Activated CD4-positive, alpha-beta memory T cell treated with anti-CD3 and anti-CD28 coated beads for 36 hours (primary cell): Measurements from ENCODE around the gene ADGRV1. TPM values are rescaled to one million over a fixed set of nuclear protein-coding genes. Genes with fewer than 3 reads are reported as not detected.
"Not testable (repeated sequence)": the region's sequence is repeated elsewhere in the genome, so short reads cannot be mapped to it uniquely, and the experiment has no call there.

Experiments used
- CTCF ChIA-PET: fragments of 350-600 bp; sonication (Branson Sonifier 250); formaldehyde crosslinking; loops from one replicate; lab custom pipeline; 2021; ENCODE audit warnings: antibody characterized with exemption, inconsistent platforms; lab: Charles Lee
- POLR2A ChIA-PET: fragments of 350-600 bp; sonication (Branson Sonifier 250); formaldehyde crosslinking; loops from one replicate; lab custom pipeline; 2021; ENCODE audit warnings: antibody characterized with exemption; lab: Charles Lee
- DNase-seq: peaks from one replicate; pipeline ENCODE4 v3.0.0-alpha.2; 2020
- H3K27ac Mint-ChIP-seq: one replicate; pipeline ENCODE4 v1.8.0; 2021; ENCODE audit warnings: mixed read lengths
- H3K27me3 Mint-ChIP-seq: one replicate; pipeline ENCODE4 v1.8.0; 2021; ENCODE audit warnings: mixed read lengths
- H3K36me3 Mint-ChIP-seq: one replicate; pipeline ENCODE4 v1.8.0; 2021; ENCODE audit warnings: mixed read lengths
- H3K4me1 Mint-ChIP-seq: one replicate; pipeline ENCODE4 v1.8.0; 2021; ENCODE audit warnings: low read depth, mixed read lengths
- H3K4me3 Mint-ChIP-seq: one replicate; pipeline ENCODE4 v1.8.0; 2021; ENCODE audit warnings: mild to moderate bottlenecking, mixed read lengths
- H3K9me3 Mint-ChIP-seq: one replicate; pipeline ENCODE4 v1.8.0; 2021; ENCODE audit warnings: mixed read lengths
- intact Hi-C: fragments of 100-400 bp; cut with micrococcal nuclease; formaldehyde crosslinking; loops from one replicate; pipeline ENCODE4 v1.15.1; 2023
- total RNA-seq, 2 experiments: library from RNA; stranded (reverse); gene quantifications; one replicate each; pipeline ENCODE4 v1.2.3, GENCODE V29; 2021

ADGRV1 gene
- total RNA-seq, 2 experiments from 2014 or later = 0.05 TPM; not detected in 1

DNA sequence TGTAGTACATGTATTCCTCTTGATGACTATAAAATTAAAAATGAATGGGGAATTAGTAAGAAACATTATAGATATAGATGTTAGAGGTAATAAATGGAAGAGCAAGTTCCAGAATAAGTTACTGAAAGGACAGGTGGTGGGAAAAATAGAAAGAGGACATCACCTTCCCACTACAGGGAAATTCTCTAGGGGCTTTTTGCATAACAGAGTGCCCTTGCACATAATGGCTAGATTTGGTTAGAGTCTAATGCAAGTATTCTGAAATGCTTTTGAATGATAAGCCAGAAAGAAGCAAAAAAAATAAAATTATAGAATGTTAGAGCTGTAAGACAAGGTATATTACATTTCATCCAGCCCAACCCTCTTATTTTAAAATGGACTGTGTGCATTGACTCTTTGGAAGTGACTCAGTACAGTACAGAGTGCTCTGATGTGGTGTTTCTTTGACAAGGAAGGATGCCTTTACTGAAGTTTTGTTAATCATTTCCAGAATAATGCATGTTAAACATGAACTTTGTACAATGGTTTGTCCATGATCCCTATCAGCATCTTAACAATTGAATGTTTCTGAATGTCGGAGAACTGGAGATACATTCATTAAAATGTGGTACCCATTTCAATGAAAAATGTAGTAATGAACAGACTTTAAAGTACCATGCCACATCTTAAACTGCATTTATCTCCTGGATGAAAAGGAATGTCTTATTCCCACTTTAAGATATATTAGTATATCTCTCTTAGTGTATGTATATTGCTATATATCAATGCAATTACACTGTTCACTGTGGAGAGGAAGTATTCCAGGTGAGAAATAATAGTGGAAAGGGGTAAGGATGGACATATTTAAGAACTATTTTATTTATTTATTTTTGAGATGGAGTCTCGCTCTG lies 391.1 kb downstream of the ADGRV1 start:
- no peak for DNase-seq
- H3K9me3 Mint-ChIP-seq = no peaks in the 10 kb centered on the region
- H3K27ac Mint-ChIP-seq = no peak overlapping the region
- H3K4me1 Mint-ChIP-seq = no peaks in the 10 kb centered on the region
- H3K4me3 Mint-ChIP-seq = no peak overlapping the region
- H3K27me3 Mint-ChIP-seq = peaks cover 15% of the 10 kb centered on the region
- intact Hi-C loops = no loop called here
- no peaks in the 10 kb centered on the region for H3K36me3 Mint-ChIP-seq
- ChIA-PET POLR2A (no interaction called here), CTCF (no interaction called here)

DNA sequence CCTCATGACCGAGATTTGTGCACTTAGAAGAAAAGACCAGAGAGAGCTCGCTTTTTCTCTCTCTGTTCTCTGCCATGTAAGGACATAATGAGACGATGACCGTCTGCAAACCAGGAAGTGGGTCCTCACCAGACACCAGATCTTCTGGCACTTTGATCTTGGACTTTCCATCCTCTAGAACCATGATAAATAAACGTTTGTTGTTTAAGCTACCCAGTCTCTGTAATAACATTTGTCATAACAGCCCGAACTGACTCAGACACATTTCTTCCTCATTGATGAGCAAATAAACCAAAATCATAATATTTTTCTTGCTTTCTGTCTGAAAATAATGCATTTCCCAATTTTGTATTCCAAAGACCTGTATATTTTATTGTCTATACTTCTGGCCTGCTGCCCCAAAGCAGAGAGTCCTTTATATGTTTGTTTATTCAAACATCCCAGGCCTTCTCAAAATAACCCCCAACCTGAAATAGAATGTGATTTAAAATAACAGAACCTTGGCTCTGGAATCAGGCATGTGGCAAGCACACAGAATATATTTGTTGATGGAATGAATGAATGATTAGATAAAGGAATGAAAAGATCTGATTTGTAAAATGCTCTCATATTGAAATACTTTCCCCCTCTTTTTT lies 396.5 kb downstream of the ADGRV1 start:
- ChIA-PET POLR2A (no interaction called here), CTCF (no interaction called here)
- peaks cover 13% of the 10 kb centered on the region for H3K27me3 Mint-ChIP-seq
- intact Hi-C loops = no loop called here
- H3K4me3 Mint-ChIP-seq = no peak overlapping the region
- H3K4me1 Mint-ChIP-seq = peaks cover 5% of the 10 kb centered on the region
- no peak for DNase-seq
- no peak overlapping the region for H3K27ac Mint-ChIP-seq
- no peaks in the 10 kb centered on the region for H3K9me3 Mint-ChIP-seq
- H3K36me3 Mint-ChIP-seq = no peaks in the 10 kb centered on the region

DNA sequence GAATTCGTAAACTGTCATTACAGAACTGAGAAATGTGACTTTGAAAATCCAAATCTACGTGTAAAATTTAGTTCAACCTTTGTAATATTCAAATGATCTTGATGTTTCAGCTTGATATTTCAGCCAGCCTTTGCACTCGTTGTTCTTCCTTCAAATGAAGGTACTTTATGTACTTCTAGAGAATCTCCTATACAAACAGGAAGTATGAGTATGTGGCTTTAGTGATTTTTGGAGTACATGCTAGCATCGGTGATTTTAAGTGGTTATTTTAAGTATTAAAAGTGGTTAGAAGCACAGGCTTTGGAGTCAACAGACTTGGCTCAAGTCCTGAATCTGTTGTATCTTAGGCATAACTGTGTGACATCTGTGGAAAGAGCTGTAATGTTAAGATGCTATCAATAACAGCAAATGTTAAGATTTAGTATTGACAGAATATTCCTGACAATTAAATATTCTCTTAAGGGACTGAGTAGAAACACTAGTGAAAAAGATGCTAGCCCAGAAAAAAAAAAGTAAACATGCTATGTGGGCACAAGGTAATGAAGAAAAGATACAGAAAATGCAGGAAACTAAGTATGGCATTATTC lies 398.0 kb downstream of the ADGRV1 start:
- H3K27me3 Mint-ChIP-seq = peaks cover 13% of the 10 kb centered on the region
- H3K9me3 Mint-ChIP-seq = no peaks in the 10 kb centered on the region
- CTCF ChIA-PET = no interaction called here
- peaks cover 5% of the 10 kb centered on the region for H3K4me1 Mint-ChIP-seq
- no peaks in the 10 kb centered on the region for H3K36me3 Mint-ChIP-seq
- no peak overlapping the region for H3K27ac Mint-ChIP-seq
- DNase-seq = no peak
- intact Hi-C loops = no loop called here
- POLR2A ChIA-PET = no interaction called here
- H3K4me3 Mint-ChIP-seq = no peak overlapping the region

DNA sequence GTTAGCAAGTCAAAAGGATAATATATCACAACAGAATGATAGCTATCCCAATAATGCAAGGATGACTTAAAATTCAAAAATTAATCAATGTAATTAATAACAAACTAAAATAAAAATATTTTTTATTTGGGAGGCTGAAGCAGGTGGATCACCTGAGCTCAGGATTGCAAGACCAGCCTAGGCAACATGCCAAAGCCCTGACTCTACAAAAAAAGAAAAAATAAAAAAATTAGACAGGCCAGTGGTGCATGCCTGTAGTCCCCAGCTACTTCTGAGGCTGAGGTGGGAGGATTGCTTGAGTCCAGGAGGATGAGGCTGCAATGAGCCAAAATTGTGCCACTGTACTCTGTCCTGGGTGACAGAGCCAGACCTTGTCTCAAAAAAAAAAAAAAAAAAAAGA lies 399.3 kb downstream of the ADGRV1 start:
- Mint-ChIP-seq H3K4me1 (peaks cover 5% of the 10 kb centered on the region), H3K9me3 (no peaks in the 10 kb centered on the region), H3K4me3 (no peak overlapping the region), H3K36me3 (no peaks in the 10 kb centered on the region), H3K27ac (no peak overlapping the region), H3K27me3 (peaks cover 8% of the 10 kb centered on the region)
- no peak for DNase-seq
- ChIA-PET POLR2A (no interaction called here), CTCF (no interaction called here)
- intact Hi-C loops = no loop called here

DNA sequence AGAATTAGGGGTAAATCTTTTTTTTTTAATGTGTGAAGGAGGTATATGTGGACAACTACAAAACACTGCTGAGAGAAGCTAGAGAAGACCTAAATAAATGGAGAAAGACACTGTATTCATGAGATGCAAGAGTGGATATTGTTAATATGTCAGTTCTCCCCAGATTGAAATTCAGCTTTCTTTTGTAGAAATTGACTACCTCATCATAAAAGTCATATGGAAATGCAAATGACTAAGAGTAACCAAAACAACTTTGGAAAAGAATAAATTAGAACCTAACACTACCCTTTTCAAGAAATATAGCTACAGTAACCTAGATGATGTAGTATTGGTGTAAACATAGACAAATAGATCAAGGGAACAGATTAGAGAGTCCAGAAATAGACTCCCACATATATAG lies 400.7 kb downstream of the ADGRV1 start:
- Mint-ChIP-seq H3K36me3 (no peaks in the 10 kb centered on the region), H3K4me1 (peaks cover 5% of the 10 kb centered on the region), H3K27me3 (peaks cover 8% of the 10 kb centered on the region), H3K9me3 (no peaks in the 10 kb centered on the region), H3K27ac (no peak overlapping the region), H3K4me3 (no peak overlapping the region)
- intact Hi-C loops = no loop called here
- DNase-seq = no peak
- POLR2A ChIA-PET = no interaction called here
- CTCF ChIA-PET = no interaction called here

DNA sequence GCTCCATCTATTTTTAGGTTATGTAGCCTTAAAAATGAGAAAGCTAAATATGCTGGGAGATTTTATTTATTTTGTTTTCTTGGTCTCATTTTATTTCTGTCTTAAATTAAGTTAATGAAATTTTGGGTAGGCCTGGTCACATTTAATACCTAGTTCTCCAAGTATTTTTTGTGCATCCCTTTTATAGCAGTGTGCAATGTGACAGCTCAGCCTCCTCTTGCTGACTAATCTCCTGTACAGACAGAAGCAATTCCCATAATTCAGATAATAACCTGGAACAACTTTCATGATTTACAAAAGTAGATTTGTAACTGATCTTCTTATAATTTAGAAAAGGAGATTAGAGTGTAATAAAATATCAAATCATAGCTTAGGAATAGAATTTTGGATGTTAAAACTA lies 403.9 kb downstream of the ADGRV1 start:
- no peaks in the 10 kb centered on the region for H3K36me3 Mint-ChIP-seq
- DNase-seq = no peak
- H3K4me1 Mint-ChIP-seq = peaks cover 3% of the 10 kb centered on the region
- ChIA-PET CTCF (interaction anchor here (0.7 to 0.8 kb wide), 2 partner anchors 424 to 1174 kb away, joined by 3 read pairs; no protein-coding TSS in a partner anchor), POLR2A (no interaction called here)
- H3K27me3 Mint-ChIP-seq = peaks cover 27% of the 10 kb centered on the region
- no peak overlapping the region for H3K4me3 Mint-ChIP-seq
- intact Hi-C loops = no loop called here
- H3K9me3 Mint-ChIP-seq = no peaks in the 10 kb centered on the region
- no peak overlapping the region for H3K27ac Mint-ChIP-seq

DNA sequence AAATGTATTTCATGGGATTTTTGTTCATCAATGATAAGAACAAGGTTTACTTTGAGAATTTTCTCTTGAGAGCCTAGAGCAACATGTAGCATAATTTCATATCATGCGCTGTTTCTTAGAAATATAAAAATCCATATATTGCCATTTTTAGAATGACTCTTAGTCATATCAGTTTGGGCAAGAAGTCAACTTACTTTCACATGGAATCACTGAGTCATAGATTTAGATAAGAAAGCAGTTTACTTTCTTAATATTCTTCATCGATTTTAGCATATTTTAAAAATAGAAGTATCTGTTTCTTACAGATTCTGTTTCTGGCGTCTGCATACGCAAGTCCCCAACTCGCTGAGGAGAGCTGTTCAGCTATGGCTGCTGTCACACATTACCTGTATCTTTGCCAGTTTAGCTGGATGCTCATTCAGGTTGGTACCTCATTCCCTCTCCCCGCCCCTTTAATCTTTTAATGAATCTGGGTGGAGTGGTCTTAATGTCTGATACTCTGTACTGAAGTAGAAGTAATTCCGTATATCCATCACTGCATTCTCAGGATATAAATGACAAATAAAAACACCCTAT lies 406.6 kb downstream of the ADGRV1 start:
- Mint-ChIP-seq H3K27ac (no peak overlapping the region), H3K9me3 (peaks cover 3% of the 10 kb centered on the region), H3K4me1 (peaks cover 3% of the 10 kb centered on the region), H3K4me3 (no peak overlapping the region), H3K36me3 (no peaks in the 10 kb centered on the region), H3K27me3 (peaks cover 33% of the 10 kb centered on the region)
- POLR2A ChIA-PET = no interaction called here
- CTCF ChIA-PET = interaction anchor here (0.9 kb wide), 1 partner anchor 99 kb away, joined by 3 read pairs; no protein-coding TSS in a partner anchor
- DNase-seq = no peak
- intact Hi-C loops = no loop called here

DNA sequence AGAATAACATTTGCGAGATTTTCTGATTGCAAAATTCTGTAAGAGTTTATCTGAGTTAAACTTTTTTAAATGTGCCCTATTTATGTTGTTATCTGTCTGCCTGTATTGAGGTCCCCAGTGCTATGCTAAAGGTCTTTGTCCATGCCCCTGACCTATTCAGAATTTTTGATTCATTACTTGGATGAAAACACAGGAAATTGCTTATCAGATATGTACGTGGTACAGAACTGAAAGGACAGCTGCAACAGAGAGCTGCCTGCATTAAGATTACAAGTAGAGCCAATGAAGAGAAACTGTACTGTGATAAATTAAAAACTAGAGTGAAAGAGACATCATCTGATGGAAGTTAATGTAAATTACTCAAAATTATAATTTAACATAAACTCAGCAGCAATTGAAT lies 408.8 kb downstream of the ADGRV1 start:
- POLR2A ChIA-PET = no interaction called here
- Mint-ChIP-seq H3K27me3 (peaks cover 33% of the 10 kb centered on the region), H3K9me3 (peaks cover 3% of the 10 kb centered on the region), H3K27ac (no peak overlapping the region), H3K4me3 (no peak overlapping the region), H3K4me1 (peaks cover 3% of the 10 kb centered on the region), H3K36me3 (no peaks in the 10 kb centered on the region)
- DNase-seq = no peak
- intact Hi-C loops = no loop called here
- CTCF ChIA-PET = no interaction called here

DNA sequence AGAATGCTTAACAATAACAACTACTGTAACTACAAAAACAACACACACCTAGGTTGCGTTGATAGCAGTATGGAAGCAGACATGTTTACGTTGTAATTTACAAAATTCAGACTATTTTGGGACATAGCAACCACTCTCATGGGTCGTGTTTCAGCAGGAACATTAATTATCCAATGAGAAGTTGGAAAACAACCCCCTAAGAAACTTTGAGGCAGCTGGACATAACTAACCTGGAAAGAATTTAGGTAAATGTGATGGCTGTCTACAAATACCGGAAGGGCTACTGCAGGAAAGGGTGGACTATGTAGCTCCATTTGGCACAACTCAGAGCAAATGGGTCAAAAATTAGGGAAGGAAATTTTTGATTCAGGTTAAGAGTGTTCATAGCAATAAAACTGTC lies 409.3 kb downstream of the ADGRV1 start:
- no peak overlapping the region for H3K27ac Mint-ChIP-seq
- peaks cover 3% of the 10 kb centered on the region for H3K4me1 Mint-ChIP-seq
- intact Hi-C loops = no loop called here
- peaks cover 33% of the 10 kb centered on the region for H3K27me3 Mint-ChIP-seq
- H3K9me3 Mint-ChIP-seq = peaks cover 3% of the 10 kb centered on the region
- ChIA-PET POLR2A (no interaction called here), CTCF (no interaction called here)
- H3K36me3 Mint-ChIP-seq = no peaks in the 10 kb centered on the region
- H3K4me3 Mint-ChIP-seq = no peak overlapping the region
- DNase-seq = no peak

DNA sequence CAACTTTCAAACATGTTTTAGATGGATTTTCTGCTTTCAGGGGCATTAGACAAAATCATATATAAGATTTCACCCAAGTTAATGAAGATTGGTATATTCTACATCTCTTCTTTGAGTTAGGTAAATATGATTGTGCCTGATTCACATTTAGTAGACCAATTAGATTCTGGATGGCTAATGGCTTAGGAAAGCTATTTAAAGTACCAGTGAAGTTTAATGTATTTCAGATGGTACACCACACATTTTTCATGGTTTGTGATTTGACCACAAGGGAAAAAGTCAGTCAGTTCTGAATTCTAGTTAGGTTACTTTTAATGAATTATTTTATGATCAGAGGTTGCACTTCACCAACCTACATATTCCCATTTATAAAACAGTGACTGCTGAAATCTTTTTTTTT lies 409.7 kb downstream of the ADGRV1 start:
- no peaks in the 10 kb centered on the region for H3K36me3 Mint-ChIP-seq
- H3K4me1 Mint-ChIP-seq = peaks cover 3% of the 10 kb centered on the region
- H3K4me3 Mint-ChIP-seq = no peak overlapping the region
- no peak for DNase-seq
- peaks cover 3% of the 10 kb centered on the region for H3K9me3 Mint-ChIP-seq
- intact Hi-C loops = no loop called here
- no peak overlapping the region for H3K27ac Mint-ChIP-seq
- POLR2A ChIA-PET = no interaction called here
- CTCF ChIA-PET = no interaction called here
- peaks cover 33% of the 10 kb centered on the region for H3K27me3 Mint-ChIP-seq

DNA sequence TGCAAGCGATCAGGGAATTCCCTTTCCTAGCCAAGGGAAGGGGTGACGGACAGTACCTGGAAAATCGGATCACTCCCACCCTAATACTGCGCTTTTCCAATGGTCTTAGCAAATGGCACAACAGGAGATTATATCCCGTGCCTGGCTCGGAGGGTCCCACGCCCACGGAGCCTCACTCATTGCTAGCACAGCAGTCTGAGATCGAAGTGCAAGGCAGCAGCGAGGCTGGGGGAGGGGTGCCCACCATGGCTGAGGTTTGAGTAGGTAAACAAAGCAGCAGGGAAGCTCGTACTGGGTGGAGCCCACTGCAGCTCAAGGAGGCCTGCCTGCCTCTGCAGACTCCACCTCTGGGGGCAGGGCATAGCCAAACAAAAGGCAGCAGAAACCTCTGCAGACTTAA lies 411.3 kb downstream of the ADGRV1 start:
- H3K27ac Mint-ChIP-seq, intact Hi-C loops, H3K9me3 Mint-ChIP-seq, H3K4me1 Mint-ChIP-seq, H3K4me3 Mint-ChIP-seq, POLR2A ChIA-PET, CTCF ChIA-PET, H3K36me3 Mint-ChIP-seq, DNase-seq: not testable (repeated sequence)
- peaks cover 28% of the 10 kb centered on the region for H3K27me3 Mint-ChIP-seq

DNA sequence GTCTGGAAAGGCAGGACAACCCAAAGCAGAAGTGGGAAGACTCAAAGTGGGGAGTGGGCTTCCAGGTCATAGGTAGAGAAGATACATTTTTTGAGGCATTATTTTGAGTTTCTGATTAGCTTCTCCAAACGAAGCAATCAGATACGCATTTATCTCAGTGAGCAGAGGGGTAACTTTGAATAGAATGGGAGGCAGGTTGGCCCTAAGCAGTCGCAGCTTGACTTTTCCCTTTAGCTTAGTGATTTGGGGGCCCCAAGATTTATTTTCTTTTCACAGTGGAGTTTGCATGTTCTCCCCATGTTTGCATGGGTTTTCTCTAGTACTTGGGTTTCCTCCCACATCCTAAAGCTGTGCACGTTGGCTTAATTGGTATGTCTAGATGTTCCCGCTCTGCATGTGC lies 422.6 kb downstream of the ADGRV1 start:
- no peaks in the 10 kb centered on the region for H3K4me1 Mint-ChIP-seq
- no peak for DNase-seq
- H3K36me3 Mint-ChIP-seq = no peaks in the 10 kb centered on the region
- no peak overlapping the region for H3K27ac Mint-ChIP-seq
- ChIA-PET POLR2A (no interaction called here), CTCF (no interaction called here)
- intact Hi-C loops = no loop called here
- no peak overlapping the region for H3K4me3 Mint-ChIP-seq
- peaks cover 1% of the 10 kb centered on the region for H3K27me3 Mint-ChIP-seq
- H3K9me3 Mint-ChIP-seq = no peaks in the 10 kb centered on the region
